H1 (cell line): ENCODE data around the gene ECPAS. TPM values are rescaled to one million over a fixed set of nuclear protein-coding genes. Genes with fewer than 3 reads are reported as not detected.

Source experiments
- CTCF ChIA-PET: fragments of 300-600 bp; sonication (Branson Sonifier 250); formaldehyde crosslinking; loops from one replicate; lab custom pipeline; 2021; ENCODE audit not compliant: partially characterized antibody; lab: Charles Lee
- POLR2A ChIA-PET: fragments of 300-600 bp; sonication (Branson Sonifier 250); formaldehyde crosslinking; loops from one replicate; lab custom pipeline; 2021; ENCODE audit warnings: inconsistent platforms; ENCODE audit not compliant: partially characterized antibody; lab: Charles Lee
- DNase-seq, 2 experiments: peaks; one replicate each; pipeline versions ENCODE4 v3.0.0 to v3.0.0-alpha.2; 2010 to 2022; ENCODE audit warnings: low spot score in 2 of 2, low read depth in 1 of 2, mixed read lengths in 1 of 2
- FAIRE-seq: peaks from 2 replicates; lab custom pipeline; 2011; peaks lifted over from hg19 to GRCh38; lab: Jason Lieb, UNC
- H2AFZ ChIP-seq: 2 replicates; pipeline ENCODE4 v1.8.1; 2012; ENCODE audit warnings: low read length, inconsistent platforms
- H2AK5ac ChIP-seq: 2 replicates; pipeline ENCODE4 v1.6.1; 2013; ENCODE audit warnings: low read depth, low read length
- H2BK120ac ChIP-seq: replicated peaks from 2 replicates; pipeline ENCODE3; 2013; ENCODE audit warnings: low read depth, low read length, inconsistent platforms
- H2BK12ac ChIP-seq: 2 replicates; pipeline ENCODE4 v1.6.1; 2013; ENCODE audit warnings: low read depth, low read length
- H2BK15ac ChIP-seq: 2 replicates; pipeline ENCODE4 v1.6.1; 2013; ENCODE audit warnings: low read length
- H2BK20ac ChIP-seq: 2 replicates; pipeline ENCODE4 v1.6.1; 2013; ENCODE audit warnings: low read length
- H2BK5ac ChIP-seq: 2 replicates; pipeline ENCODE4 v1.6.1; 2013; ENCODE audit warnings: low read depth, low read length
- H3K14ac ChIP-seq: 2 replicates; pipeline ENCODE4 v1.6.1; 2013; ENCODE audit warnings: inconsistent platforms; ENCODE audit not compliant: insufficient read length
- H3K18ac ChIP-seq: 2 replicates; pipeline ENCODE4 v1.6.1; 2013; ENCODE audit warnings: low read length; ENCODE audit errors: extremely low read depth
- H3K23ac ChIP-seq: 2 replicates; pipeline ENCODE4 v1.6.1; 2013; ENCODE audit warnings: inconsistent platforms; ENCODE audit not compliant: insufficient read length
- H3K23me2 ChIP-seq: 2 replicates; pipeline ENCODE4 v1.6.1; 2013; ENCODE audit warnings: low read depth, low read length
- H3K27ac ChIP-seq: 2 replicates; pipeline ENCODE4 v1.6.1; 2011; ENCODE audit warnings: low read depth, low read length, inconsistent platforms
- H3K27me3 ChIP-seq, 4 experiments: replicated peaks in 1 of 4; 1 replicate in 1 of 4; 2 replicates in 3 of 4; pipeline versions ENCODE4 v1.6.1 to v1.8.1; 2011 to 2013; ENCODE audit warnings: low read length in 3 of 4, mild to moderate bottlenecking in 3 of 4, inconsistent platforms in 2 of 4, mixed read lengths in 2 of 4, moderate library complexity in 1 of 4; ENCODE audit not compliant: control insufficient read depth in 3 of 4, insufficient read depth in 3 of 4; ENCODE audit errors: extremely low read depth in 1 of 4
- H3K36me3 ChIP-seq, 4 experiments: 2 replicates each; pipeline versions ENCODE4 v1.6.1 to v1.8.1; 2011 to 2013; ENCODE audit warnings: mild to moderate bottlenecking in 4 of 4, low read length in 3 of 4, moderate library complexity in 2 of 4, control low read depth in 1 of 4, inconsistent platforms in 1 of 4; ENCODE audit not compliant: insufficient read depth in 4 of 4, control insufficient read depth in 2 of 4
- H3K4ac ChIP-seq: replicated peaks from 2 replicates; pipeline ENCODE3; 2013; ENCODE audit warnings: low read length, low read depth, mixed read lengths, inconsistent platforms; ENCODE audit not compliant: insufficient read length
- H3K4me1 ChIP-seq, 4 experiments: replicated peaks in 1 of 4; 1 replicate in 1 of 4; 2 replicates in 3 of 4; pipeline versions ENCODE4 v1.6.1 to v1.8.1; 2011 to 2013; ENCODE audit warnings: low read length in 3 of 4, inconsistent platforms in 2 of 4, mixed read lengths in 1 of 4; ENCODE audit not compliant: insufficient read depth in 4 of 4, control insufficient read depth in 3 of 4
- H3K4me2 ChIP-seq, 2 experiments: 2 replicates each; pipeline versions ENCODE4 v1.6.1 to v1.8.1; 2011 to 2013; ENCODE audit warnings: low read depth in 2 of 2, low read length in 2 of 2, control low read depth in 1 of 2, inconsistent platforms in 1 of 2, mild to moderate bottlenecking in 1 of 2; ENCODE audit not compliant: insufficient read depth in 1 of 2
- H3K4me3 ChIP-seq, 4 experiments: fragments of 200-600, 300-600 bp in 1 of 4; sonication (generic), shearing (Covaris generic), sonication (Bioruptor Twin) in 1 of 4; 2 replicates each; pipeline versions ENCODE4 v1.5.1 to v1.8.1; 2011 to 2016; ENCODE audit warnings: low read length in 4 of 4, low read depth in 3 of 4, control low read depth in 2 of 4, inconsistent platforms in 2 of 4, mild to moderate bottlenecking in 2 of 4, mixed read lengths in 1 of 4, moderate library complexity in 1 of 4; ENCODE audit not compliant: insufficient read depth in 2 of 4; ENCODE audit errors: extremely low read depth in 1 of 4
- H3K56ac ChIP-seq: replicated peaks from 2 replicates; pipeline ENCODE3; 2013; ENCODE audit warnings: low read depth, mild to moderate bottlenecking, mixed read lengths, low read length, inconsistent platforms; ENCODE audit not compliant: insufficient read length
- H3K79me1 ChIP-seq: 2 replicates; pipeline ENCODE4 v1.6.1; 2013; ENCODE audit warnings: low read depth, low read length, control low read depth
- H3K79me2 ChIP-seq, 2 experiments: 2 replicates each; pipeline versions ENCODE4 v1.6.1 to v1.8.1; 2012 to 2013; ENCODE audit warnings: low read length in 2 of 2, mild to moderate bottlenecking in 2 of 2, inconsistent platforms in 1 of 2; ENCODE audit not compliant: insufficient read depth in 2 of 2, control insufficient read depth in 1 of 2
- H3K9ac ChIP-seq, 4 experiments: replicated peaks in 1 of 4; 1 replicate in 1 of 4; 2 replicates in 3 of 4; pipeline versions ENCODE4 v1.6.1 to v1.8.1; 2011 to 2013; ENCODE audit warnings: low read depth in 3 of 4, low read length in 3 of 4, control low read depth in 2 of 4, mild to moderate bottlenecking in 2 of 4, moderate library complexity in 2 of 4, inconsistent platforms in 1 of 4; ENCODE audit errors: extremely low read depth in 1 of 4
- H3K9me3 ChIP-seq, 2 experiments: 2 replicates each; pipeline versions ENCODE4 v1.6.1 to v1.8.1; 2012 to 2013; ENCODE audit warnings: mild to moderate bottlenecking in 2 of 2, moderate library complexity in 2 of 2, control low read depth in 1 of 2, inconsistent platforms in 1 of 2, low read depth in 1 of 2, low read length in 1 of 2, mixed read lengths in 1 of 2; ENCODE audit not compliant: insufficient read depth in 2 of 2
- H4K20me1 ChIP-seq, 2 experiments: replicated peaks in 1 of 2; 2 replicates each; pipeline versions ENCODE3 to v1.8.1; 2011 to 2013; ENCODE audit warnings: inconsistent platforms in 2 of 2, low read length in 2 of 2, mild to moderate bottlenecking in 1 of 2; ENCODE audit not compliant: insufficient read depth in 2 of 2, control insufficient read depth in 1 of 2
- H4K5ac ChIP-seq: 2 replicates; pipeline ENCODE4 v1.6.1; 2013; ENCODE audit warnings: low read length, low read depth, mixed read lengths, inconsistent platforms; ENCODE audit not compliant: insufficient read length
- H4K8ac ChIP-seq: 2 replicates; pipeline ENCODE4 v1.8.0; 2013; ENCODE audit warnings: mild to moderate bottlenecking, moderate library complexity, low read length, inconsistent platforms; ENCODE audit not compliant: insufficient read depth; ENCODE audit errors: extremely low read depth
- H4K91ac ChIP-seq: replicated peaks from 2 replicates; pipeline ENCODE3; 2013; ENCODE audit warnings: low read length, mixed read lengths, inconsistent platforms; ENCODE audit not compliant: insufficient read length
- BACH1 ChIP-seq: IDR thresholded peaks from 2 replicates; pipeline ENCODE4 v1.6.1; 2012; ENCODE audit warnings: low read length, improper control_type of control experiment
- FOSL1 ChIP-seq: IDR thresholded peaks from 2 replicates; pipeline ENCODE4 v1.6.1; 2011; ENCODE audit warnings: mild to moderate bottlenecking, low read depth, low read length, moderate library complexity; ENCODE audit not compliant: insufficient read depth
- GABPA ChIP-seq: IDR thresholded peaks from 2 replicates; pipeline ENCODE4 v1.6.1; 2011; ENCODE audit warnings: mild to moderate bottlenecking, low read length, moderate library complexity, borderline replicate concordance; ENCODE audit not compliant: insufficient read depth
- PHF8 ChIP-seq: fragments of 200-600 bp; sonication (generic); conservative IDR thresholded peaks from 2 replicates; pipeline ENCODE4 v1.7.1; 2012; ENCODE audit warnings: low read depth, mild to moderate bottlenecking, inconsistent platforms, low read length, moderate library complexity
- POLR2AphosphoS5 ChIP-seq: IDR thresholded peaks from 2 replicates; pipeline ENCODE4 v1.6.1; 2011; ENCODE audit warnings: low read depth, low read length
- POU5F1 ChIP-seq: IDR thresholded peaks from 2 replicates; pipeline ENCODE4 v1.6.1; 2011; ENCODE audit warnings: low read depth, mild to moderate bottlenecking, low read length, moderate library complexity
- SP1 ChIP-seq: IDR thresholded peaks from 2 replicates; pipeline ENCODE4 v1.6.1; 2011; ENCODE audit warnings: low read depth, low read length
- TAF7 ChIP-seq: optimal IDR thresholded peaks from 2 replicates; pipeline ENCODE3; 2011; ENCODE audit warnings: low read depth, mild to moderate bottlenecking, inconsistent platforms, low read length, moderate library complexity, borderline replicate concordance
- ZNF274 ChIP-seq: IDR thresholded peaks from 2 replicates; pipeline ENCODE4 v1.7.0; 2012; ENCODE audit warnings: low read length, borderline replicate concordance; ENCODE audit errors: extremely low read depth
- polyA plus RNA-seq, 7 experiments: library from polyadenylated mRNA; depleted of rRNA in 3 of 7; stranded (reverse) in 5 of 7; unstranded in 2 of 7; fragments of >200 nt in 5 of 7; fragments of 200-250 nt in 2 of 7; gene quantifications; 1 replicate in 5 of 7; 2 replicates in 1 of 7; 4 replicates in 1 of 7; pipeline versions ENCODE4 v1.2.1 to v1.2.3, GENCODE V29; 2011 to 2013; ENCODE audit warnings: missing spikeins in 2 of 7, mixed read lengths in 2 of 7
- total RNA-seq: library from RNA; stranded (reverse); fragmentation: NEBNext Ultra II Directional; extraction: Animal tissue kit (Norgen Biotek cat#: 25700); gene quantifications from 2 replicates; pipeline ENCODE4 v1.2.1, GENCODE V29; 2021
- TF ChIP-seq, protein P1 (sequence below): IDR thresholded peaks from 2 replicates; pipeline ENCODE4 v1.6.1; 2012; ENCODE audit warnings: inconsistent platforms

Gene ECPAS
- total and polyA plus RNA-seq, 2 of the 8 experiments (the other 6 are each of a cell fraction or from before 2014, with no cell fraction given), result 20.9 to 131 TPM

DNA sequence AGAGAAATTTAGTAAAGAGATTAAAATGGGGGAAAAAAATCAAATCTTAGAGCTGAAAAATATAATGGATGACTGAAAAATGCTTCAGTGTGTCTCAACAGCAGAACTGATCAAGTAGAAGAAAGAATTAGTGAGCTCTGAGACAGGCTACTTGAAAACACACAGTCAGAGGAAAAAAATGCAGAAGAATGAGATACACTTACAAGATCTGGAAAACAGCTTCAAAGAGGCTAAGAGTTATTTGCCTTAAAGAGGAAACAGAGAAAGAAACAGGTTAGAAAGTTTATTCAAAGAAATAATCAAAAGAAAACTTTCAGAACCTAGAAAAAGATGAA is 83.7 kb downstream of the ECPAS start:
- FAIRE-seq (no peak), DNase-seq (no peak)
- Histone ChIP-seq H3K23me2 (no peaks in the 10 kb centered on the region), H3K14ac (no peak overlapping the region), H3K56ac (no peak overlapping the region), H2BK12ac (no peak overlapping the region), H3K27me3 (no peaks in the 10 kb centered on the region), H3K9ac (no peak overlapping the region), H4K5ac (no peak overlapping the region), H2BK120ac (no peak overlapping the region), H2BK20ac (no peak overlapping the region), H3K4me1 (no peaks in the 10 kb centered on the region; a peak in 2 of 7 replicates), H3K18ac (no peak overlapping the region), H4K8ac (no peak overlapping the region), H3K79me1 (no peaks in the 10 kb centered on the region), H2BK5ac (no peak overlapping the region), H3K36me3 (peaks cover 6 to 37% (median 19%) of the 10 kb centered on the region in 4 experiments; a peak in 6 of 8 replicates), H3K23ac (no peak overlapping the region), H2AFZ (no peak overlapping the region)
- ChIA-PET CTCF (interaction anchor here (0.5 to 1.6 kb wide), 13 partner anchors 8 to 571 kb away, joined by 3 to 8 read pairs (median 3); partner anchors contain the start of gene ZNF483), POLR2A (interaction anchor here (0.9 to 1.1 kb wide), 2 partner anchors 44 to 83 kb away, joined by 3 read pairs; partner anchors contain the start of gene ECPAS)
- TF ChIP-seq PHF8 (no peak), POU5F1 (no peak), BACH1 (no peak), SP1 (no peak), ZNF274 (no peak), GABPA (no peak), POLR2AphosphoS5 (no peak), TAF7 (no peak), FOSL1 (no peak)
- TF ChIP-seq, protein P1, sequence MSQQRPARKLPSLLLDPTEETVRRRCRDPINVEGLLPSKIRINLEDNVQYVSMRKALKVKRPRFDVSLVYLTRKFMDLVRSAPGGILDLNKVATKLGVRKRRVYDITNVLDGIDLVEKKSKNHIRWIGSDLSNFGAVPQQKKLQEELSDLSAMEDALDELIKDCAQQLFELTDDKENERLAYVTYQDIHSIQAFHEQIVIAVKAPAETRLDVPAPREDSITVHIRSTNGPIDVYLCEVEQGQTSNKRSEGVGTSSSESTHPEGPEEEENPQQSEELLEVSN, result no peak
- TF ChIP-seq, all 59 proteins: peak for 0
- Histone ChIP-seq H2BK15ac (no peak overlapping the region), H2AK5ac (no peak overlapping the region), H4K91ac (no peak overlapping the region), H3K9me3 (peaks cover 5 to 14% of the 10 kb centered on the region in 2 experiments; a peak in 2 of 4 replicates), H4K20me1 (no peaks in the 10 kb centered on the region), H3K27ac (no peak overlapping the region), H3K4ac (no peak overlapping the region), H3K4me3 (no peak overlapping the region), H3K79me2 (peaks cover 0 to 27% of the 10 kb centered on the region in 2 experiments; a peak in 2 of 4 replicates), H3K4me2 (no peak overlapping the region)
